Measurements from ENCODE around the gene PIP5K1B. TPM values are rescaled to one million over a fixed set of nuclear protein-coding genes. Genes with fewer than 3 reads are reported as not detected.

The PIP5K1B gene
- total RNA-seq, 1 experiment from 2014 or later = 2.5 TPM

GRCh38 chr9:68738358-68738757 lies 33.3 kb downstream of the PIP5K1B start:
- H3K56ac ChIP-seq (ENCODE audit: insufficient read length, low read depth, low read length) = no peak overlapping the region
- Mint-ChIP-seq H3K4me3 (no peak overlapping the region), H3K27me3 (ENCODE audit: low read depth) (no peaks in the 10 kb centered on the region; the same call in 1 of the 2 replicates), H3K36me3 (ENCODE audit: insufficient read depth in 1 of 3, low read depth in 3 of 3) (no peaks in the 10 kb centered on the region), H3K4me1 (peaks cover 17 to 18% of the 10 kb centered on the region in 2 experiments), H3K27ac (no peak overlapping the region; a peak in 1 of 7 replicates), H3K9me3 (no peaks in the 10 kb centered on the region)
- no peaks in the 10 kb centered on the region for H3K27me3 ChIP-seq (ENCODE audit: insufficient read depth, low read length)
- no peak overlapping the region for H4K91ac ChIP-seq (ENCODE audit: insufficient read length, low read depth, low read length)
- no peak overlapping the region for H3K14ac ChIP-seq (ENCODE audit: insufficient read depth, low read length)
- H3K27ac ChIP-seq (ENCODE audit: insufficient read length, low read depth, low read length) = no peak overlapping the region
- WGBS (ENCODE audit: extremely low coverage, insufficient read length, low lambda C conversion rate) = no CpG with 5 or more reads among the region's 3 CpGs
- no peak overlapping the region for H4K8ac ChIP-seq (replicated peaks; ENCODE audit: insufficient read length, low read depth, low read length)
- H3K4me1 ChIP-seq (ENCODE audit: insufficient read depth, low read length) = peaks cover 7% of the 10 kb centered on the region; the same call in 1 of the 2 replicates
- H2BK20ac ChIP-seq (ENCODE audit: low read depth, low read length, poor library complexity, severe bottlenecking) = no peak overlapping the region
- H3K23ac ChIP-seq (ENCODE audit: insufficient read length, low read depth, low read length) = no peak overlapping the region
- H2AK5ac ChIP-seq (ENCODE audit: insufficient read length, low read length) = no peak overlapping the region
- H2BK5ac ChIP-seq (ENCODE audit: insufficient read length, low read length) = no peak overlapping the region
- H3K4me2 ChIP-seq (ENCODE audit: insufficient read depth, insufficient read length, low read length) = no peak overlapping the region
- no peak overlapping the region for H3K18ac ChIP-seq (ENCODE audit: insufficient read length, low read depth, low read length)
- H3K9me3 ChIP-seq (ENCODE audit: control insufficient read depth, low read depth, low read length) = no peaks in the 10 kb centered on the region
- DNase-seq = no peak
- H3K79me2 ChIP-seq (ENCODE audit: insufficient read depth, low read length) = no peaks in the 10 kb centered on the region
- no peak overlapping the region for H2BK15ac ChIP-seq (ENCODE audit: low read depth, low read length)
- H3K23me2 ChIP-seq (ENCODE audit: insufficient read length, low read depth, low read length, poor library complexity, severe bottlenecking) = no peaks in the 10 kb centered on the region
- H4K20me1 ChIP-seq (ENCODE audit: control insufficient read depth, insufficient read depth, insufficient read length) = no peaks in the 10 kb centered on the region
- H3K79me1 ChIP-seq (ENCODE audit: insufficient read depth, low read depth, low read length, poor library complexity, severe bottlenecking) = no peaks in the 10 kb centered on the region
- no peak for TF ChIP-seq CTCF (conservative IDR thresholded peaks at IDR 0.05)
- no peak overlapping the region for H3K9ac ChIP-seq (ENCODE audit: extremely low read depth, insufficient read length, low read length)
- H3K4ac ChIP-seq (ENCODE audit: low read depth, low read length) = no peak overlapping the region
- no peak overlapping the region for H4K5ac ChIP-seq (ENCODE audit: insufficient read length, low read depth, low read length)
- H2AFZ ChIP-seq (ENCODE audit: low read length) = no peak overlapping the region
- no peak overlapping the region for H2BK12ac ChIP-seq (ENCODE audit: insufficient read length, low read depth, low read length)
- no peak overlapping the region for H3T11ph ChIP-seq (ENCODE audit: low read length)
- H2BK120ac ChIP-seq (ENCODE audit: low read depth, low read length, poor library complexity, severe bottlenecking) = no peak overlapping the region
